ENCODE data around the gene DDX17. TPM values are rescaled to one million over a fixed set of nuclear protein-coding genes. Genes with fewer than 3 reads are reported as not detected.

DDX17 gene
- polyA plus RNA-seq, 1 donor (not counting 4 experiments of a cell fraction or from before 2014, with no cell fraction given): 270 TPM

- Histone ChIP-seq H3K9ac (ENCODE audit: control insufficient read depth, extremely low read depth, insufficient read depth, low read length) (no peak overlapping the region), H3K79me2 (ENCODE audit: control insufficient read depth, insufficient read depth, low read length) (no peaks in the 10 kb centered on the region), H3K36me3 (ENCODE audit: control insufficient read depth in 2 of 2, extremely low read depth in 1 of 2, insufficient read depth in 2 of 2, low read length in 2 of 2) (no peaks in the 10 kb centered on the region), H3K4me1 (ENCODE audit: control insufficient read depth, extremely low read depth, insufficient read depth, low read length) (no peaks in the 10 kb centered on the region), H4K20me1 (ENCODE audit: control insufficient read depth, extremely low read depth, insufficient read depth, low read length) (no peaks in the 10 kb centered on the region), H3K4me3 (ENCODE audit: control insufficient read depth in 2 of 3, extremely low read depth in 1 of 3, insufficient read depth in 2 of 3, low read depth in 1 of 3, low read length in 3 of 3) (no peak overlapping the region), H2AFZ (ENCODE audit: control insufficient read depth, low read length) (no peak overlapping the region), H3K9me3 (ENCODE audit: control insufficient read depth, low read depth, low read length) (no peaks in the 10 kb centered on the region), H3K27ac (ENCODE audit: control insufficient read depth, insufficient read depth, low read length) (no peak overlapping the region), H3K27me3 (ENCODE audit: control insufficient read depth, extremely low read depth, insufficient read depth, low read length) (no peaks in the 10 kb centered on the region), H3K4me2 (ENCODE audit: control insufficient read depth, extremely low read depth, insufficient read depth, low read depth, low read length) (no peak overlapping the region), H3K9me1 (ENCODE audit: control insufficient read depth, extremely low read depth, insufficient read depth, low read length) (no peaks in the 10 kb centered on the region)
- no peak for FAIRE-seq
- TF ChIP-seq EZH2 (IDR thresholded peaks at IDR 0.05; ENCODE audit: low read length): no peak
- TF ChIP-seq, protein P1, sequence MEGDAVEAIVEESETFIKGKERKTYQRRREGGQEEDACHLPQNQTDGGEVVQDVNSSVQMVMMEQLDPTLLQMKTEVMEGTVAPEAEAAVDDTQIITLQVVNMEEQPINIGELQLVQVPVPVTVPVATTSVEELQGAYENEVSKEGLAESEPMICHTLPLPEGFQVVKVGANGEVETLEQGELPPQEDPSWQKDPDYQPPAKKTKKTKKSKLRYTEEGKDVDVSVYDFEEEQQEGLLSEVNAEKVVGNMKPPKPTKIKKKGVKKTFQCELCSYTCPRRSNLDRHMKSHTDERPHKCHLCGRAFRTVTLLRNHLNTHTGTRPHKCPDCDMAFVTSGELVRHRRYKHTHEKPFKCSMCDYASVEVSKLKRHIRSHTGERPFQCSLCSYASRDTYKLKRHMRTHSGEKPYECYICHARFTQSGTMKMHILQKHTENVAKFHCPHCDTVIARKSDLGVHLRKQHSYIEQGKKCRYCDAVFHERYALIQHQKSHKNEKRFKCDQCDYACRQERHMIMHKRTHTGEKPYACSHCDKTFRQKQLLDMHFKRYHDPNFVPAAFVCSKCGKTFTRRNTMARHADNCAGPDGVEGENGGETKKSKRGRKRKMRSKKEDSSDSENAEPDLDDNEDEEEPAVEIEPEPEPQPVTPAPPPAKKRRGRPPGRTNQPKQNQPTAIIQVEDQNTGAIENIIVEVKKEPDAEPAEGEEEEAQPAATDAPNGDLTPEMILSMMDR (optimal IDR thresholded peaks at IDR 0.05 in 1 of 3, IDR thresholded peaks at IDR 0.05 in 1 of 3, conservative IDR thresholded peaks at IDR 0.05 in 1 of 3; ENCODE audit: extremely low read depth in 1 of 3, insufficient read depth in 2 of 3, low read length in 3 of 3): peak in 1 of 3 experiments; percentile 40
- no peak for DNase-seq (ENCODE audit: low read depth, low spot score)
- dilution Hi-C loops (cut with MboI; ENCODE audit: extremely low pct_ligation_motif_present, low sequenced_read_pairs): no loop called here
Observed at GRCh38 chr22:38513063-38513462, 7.0 kb upstream of the DDX17 start.

DNA sequence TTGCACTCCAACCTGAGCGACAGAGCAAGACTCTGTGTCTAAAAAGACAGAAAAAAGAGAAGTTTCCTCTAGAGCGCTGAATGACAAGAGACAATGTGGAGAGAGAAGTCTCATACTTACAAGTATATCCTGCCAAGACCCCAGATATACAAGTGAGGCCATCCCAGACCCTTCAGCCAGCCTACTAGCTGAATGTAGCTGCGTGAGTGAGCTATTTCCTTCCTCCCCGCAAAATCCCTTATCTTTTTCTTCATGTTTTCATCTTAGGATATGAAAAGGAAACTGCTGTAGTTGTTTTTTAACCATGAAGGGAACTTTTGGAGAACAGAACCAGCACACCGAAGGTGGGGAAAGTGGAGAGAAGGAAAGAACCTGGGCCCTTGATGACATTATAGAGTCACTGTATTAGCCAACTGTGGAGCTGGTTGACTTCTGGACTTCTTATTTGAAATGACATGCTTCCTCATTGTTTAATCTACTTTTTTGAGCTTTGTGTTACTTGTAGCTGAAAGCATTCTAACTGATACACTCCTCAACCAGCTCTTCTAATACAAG is 4.4 kb upstream of the DDX17 start:
- Histone ChIP-seq H3K4me3 (ENCODE audit: control insufficient read depth in 2 of 3, extremely low read depth in 1 of 3, insufficient read depth in 2 of 3, low read depth in 1 of 3, low read length in 3 of 3) (no peak overlapping the region), H3K4me1 (ENCODE audit: control insufficient read depth, extremely low read depth, insufficient read depth, low read length) (peaks cover 3% of the 10 kb centered on the region), H2AFZ (ENCODE audit: control insufficient read depth, low read length) (no peak overlapping the region), H3K9me3 (ENCODE audit: control insufficient read depth, low read depth, low read length) (no peaks in the 10 kb centered on the region), H3K4me2 (ENCODE audit: control insufficient read depth, extremely low read depth, insufficient read depth, low read depth, low read length) (no peak overlapping the region), H3K9me1 (ENCODE audit: control insufficient read depth, extremely low read depth, insufficient read depth, low read length) (no peaks in the 10 kb centered on the region), H3K27ac (ENCODE audit: control insufficient read depth, insufficient read depth, low read length) (no peak overlapping the region), H3K36me3 (ENCODE audit: control insufficient read depth in 2 of 2, extremely low read depth in 1 of 2, insufficient read depth in 2 of 2, low read length in 2 of 2) (no peaks in the 10 kb centered on the region), H3K9ac (ENCODE audit: control insufficient read depth, extremely low read depth, insufficient read depth, low read length) (no peak overlapping the region), H3K27me3 (ENCODE audit: control insufficient read depth, extremely low read depth, insufficient read depth, low read length) (no peaks in the 10 kb centered on the region), H4K20me1 (ENCODE audit: control insufficient read depth, extremely low read depth, insufficient read depth, low read length) (no peaks in the 10 kb centered on the region), H3K79me2 (ENCODE audit: control insufficient read depth, insufficient read depth, low read length) (peaks cover 6% of the 10 kb centered on the region)
- DNase-seq (ENCODE audit: low read depth, low spot score) (no peak), FAIRE-seq (no peak)
- no peak for TF ChIP-seq EZH2 (IDR thresholded peaks at IDR 0.05; ENCODE audit: low read length)
- TF ChIP-seq, protein P1 (optimal IDR thresholded peaks at IDR 0.05 in 1 of 3, IDR thresholded peaks at IDR 0.05 in 1 of 3, conservative IDR thresholded peaks at IDR 0.05 in 1 of 3; ENCODE audit: extremely low read depth in 1 of 3, insufficient read depth in 2 of 3, low read length in 3 of 3): no peak
- dilution Hi-C loops (cut with MboI; ENCODE audit: extremely low pct_ligation_motif_present, low sequenced_read_pairs): no loop called here

Data from keratinocyte (primary cell).